Activated T-helper 2 cell treated with anti-CD3 and anti-CD28 coated beads, Interferon-gamma antibody, Interleukin-2, Interleukin-4, amounts not matched to agents 10 μg/mL and 5 μg/mL and 100 μg/mL, durations not matched to agents 14 hours and 24 hours and 36 hours (primary cell): ENCODE measurements around the gene TSPAN11. TPM values are rescaled to one million over a fixed set of nuclear protein-coding genes. Genes with fewer than 3 reads are reported as not detected.
"Not testable (repeated sequence)": the region's sequence is repeated elsewhere in the genome, so short reads cannot be mapped to it uniquely, and the experiment has no call there.

Source experiments
- DNase-seq: peaks from one replicate; pipeline ENCODE4 v3.0.0; 2021; ENCODE audit warnings: low spot score
- H3K27ac Mint-ChIP-seq: one replicate; pipeline ENCODE4 v1.8.0; 2021; ENCODE audit warnings: mixed read lengths
- H3K27me3 Mint-ChIP-seq: one replicate; pipeline ENCODE4 v1.8.0; 2021; ENCODE audit warnings: low read depth, mixed read lengths
- H3K36me3 Mint-ChIP-seq: one replicate; pipeline ENCODE4 v1.8.0; 2021; ENCODE audit warnings: low read depth, mixed read lengths
- H3K4me1 Mint-ChIP-seq: one replicate; pipeline ENCODE4 v1.8.0; 2021; ENCODE audit warnings: low read depth, mixed read lengths
- H3K4me3 Mint-ChIP-seq: one replicate; pipeline ENCODE4 v1.8.0; 2021; ENCODE audit warnings: low read depth, mild to moderate bottlenecking, moderate library complexity, mixed read lengths
- H3K9me3 Mint-ChIP-seq: one replicate; pipeline ENCODE4 v1.8.0; 2021; ENCODE audit warnings: mixed read lengths
- intact Hi-C: fragments of 100-400 bp; cut with micrococcal nuclease; formaldehyde crosslinking; loops from one replicate; pipeline ENCODE4 v1.15.1; 2023
- total RNA-seq: library from RNA; stranded (reverse); gene quantifications from 2 replicates; pipeline ENCODE4 v1.2.3, GENCODE V29; 2022

TSPAN11 gene
- total RNA-seq, 1 donor from 2014 or later: not detected

DNA sequence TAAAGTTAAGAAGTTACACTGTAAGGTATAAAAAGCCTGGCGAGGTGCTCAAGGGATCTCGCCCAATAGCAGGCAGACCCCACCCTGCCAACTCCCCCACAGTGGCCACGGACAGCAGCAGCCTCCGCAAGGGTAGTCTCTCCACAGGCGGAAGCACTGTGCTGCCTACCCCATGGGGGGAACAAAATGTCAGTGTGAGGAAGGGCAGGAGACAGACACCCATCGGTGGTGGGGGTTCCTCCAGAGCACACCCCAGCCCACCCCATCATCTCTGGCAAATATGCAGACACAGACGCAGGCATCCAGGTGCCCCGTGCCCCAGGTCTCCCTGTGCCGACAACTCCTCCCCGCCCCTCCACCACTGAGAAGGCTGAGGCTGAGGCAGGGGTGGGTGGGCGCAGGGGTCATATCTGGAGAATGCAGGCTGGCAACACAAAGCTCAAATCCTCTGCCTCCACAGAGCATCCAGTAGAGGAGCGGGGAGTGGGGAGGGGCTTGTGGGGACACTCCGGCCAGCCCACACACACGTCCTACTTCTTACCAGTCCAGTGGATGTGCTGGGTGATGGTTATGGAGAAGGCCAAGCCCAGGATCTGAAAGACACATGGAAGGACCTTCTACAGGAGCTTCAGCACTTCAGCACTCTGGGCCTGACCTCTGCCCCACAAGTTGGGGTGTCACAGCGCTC, 78.9 kb downstream of the TSPAN11 start:
- H3K27me3 Mint-ChIP-seq: no peaks in the 10 kb centered on the region

DNA sequence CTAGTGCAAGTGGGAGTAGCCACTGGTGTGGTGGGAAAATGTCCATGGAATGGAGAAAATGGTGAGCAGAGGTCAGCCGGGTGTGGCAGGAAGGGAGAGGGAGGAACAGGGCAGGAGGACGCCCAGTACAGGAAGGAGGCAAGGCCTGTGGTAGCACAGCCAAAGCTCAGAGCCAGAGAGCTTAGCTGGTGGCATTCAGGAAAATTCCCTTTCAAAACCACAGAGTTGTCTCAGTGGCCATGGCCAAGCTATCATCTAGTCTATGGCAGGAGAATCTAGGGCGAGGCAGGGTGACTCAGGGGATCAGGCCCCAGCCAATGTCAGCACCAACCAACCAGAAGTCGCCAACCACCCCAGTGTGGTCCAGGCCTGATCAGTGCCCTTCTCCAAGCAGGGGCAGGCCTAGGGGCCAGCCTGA, 79.4 kb downstream of the TSPAN11 start:
- Mint-ChIP-seq H3K27me3 (no peaks in the 10 kb centered on the region), H3K4me1 (no peaks in the 10 kb centered on the region), H3K9me3 (no peaks in the 10 kb centered on the region), H3K27ac (no peak overlapping the region), H3K4me3 (no peak overlapping the region), H3K36me3 (no peaks in the 10 kb centered on the region)
- intact Hi-C loops: no loop called here
- no peak for DNase-seq

More for the DNA sequence above, 78.9 kb downstream of the TSPAN11 start:
- Mint-ChIP-seq H3K27ac (no peak overlapping the region), H3K36me3 (no peaks in the 10 kb centered on the region), H3K9me3 (no peaks in the 10 kb centered on the region), H3K4me1 (no peaks in the 10 kb centered on the region), H3K4me3 (no peak overlapping the region)
- intact Hi-C loops: no loop called here
- no peak for DNase-seq

DNA sequence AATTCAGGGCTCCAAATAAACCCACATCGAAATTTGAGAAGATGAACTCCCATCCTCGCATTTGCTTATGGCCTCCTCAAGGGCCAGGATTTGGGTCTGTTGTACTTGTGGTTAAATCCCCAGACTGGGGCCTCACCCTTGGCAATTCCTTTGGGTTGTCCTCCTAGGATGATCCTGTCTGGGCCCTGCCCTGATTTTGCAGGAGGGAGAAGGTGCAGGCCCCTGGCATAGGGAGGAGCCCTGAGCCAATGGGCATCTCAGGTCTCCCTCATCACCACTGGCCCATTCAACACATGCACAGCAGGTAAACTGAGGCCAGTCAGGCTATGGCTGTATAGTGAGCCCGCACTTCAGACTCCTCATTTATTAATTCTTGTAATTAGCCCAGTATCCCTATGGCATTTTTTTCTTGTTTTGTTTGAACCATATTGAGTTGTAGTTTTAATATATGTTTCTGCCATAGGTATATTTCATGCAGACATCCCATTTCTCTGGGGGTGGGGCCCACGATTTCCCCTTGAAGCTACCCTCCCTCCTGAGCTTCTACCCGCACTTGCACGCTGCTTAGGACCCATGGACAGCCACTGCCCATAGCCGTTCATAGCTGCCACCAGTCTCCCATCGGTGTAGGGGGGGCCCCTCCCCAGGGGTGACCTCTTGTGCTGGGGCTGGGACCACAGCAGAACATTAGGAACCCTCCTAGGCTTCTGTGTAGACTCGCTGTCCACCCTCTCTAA, 80.0 kb downstream of the TSPAN11 start:
- DNase-seq: no peak
- no peak overlapping the region for H3K27ac Mint-ChIP-seq
- no peaks in the 10 kb centered on the region for H3K4me1 Mint-ChIP-seq
- intact Hi-C loops: no loop called here
- no peaks in the 10 kb centered on the region for H3K9me3 Mint-ChIP-seq
- H3K4me3 Mint-ChIP-seq: no peak overlapping the region
- no peaks in the 10 kb centered on the region for H3K36me3 Mint-ChIP-seq
- no peaks in the 10 kb centered on the region for H3K27me3 Mint-ChIP-seq

DNA sequence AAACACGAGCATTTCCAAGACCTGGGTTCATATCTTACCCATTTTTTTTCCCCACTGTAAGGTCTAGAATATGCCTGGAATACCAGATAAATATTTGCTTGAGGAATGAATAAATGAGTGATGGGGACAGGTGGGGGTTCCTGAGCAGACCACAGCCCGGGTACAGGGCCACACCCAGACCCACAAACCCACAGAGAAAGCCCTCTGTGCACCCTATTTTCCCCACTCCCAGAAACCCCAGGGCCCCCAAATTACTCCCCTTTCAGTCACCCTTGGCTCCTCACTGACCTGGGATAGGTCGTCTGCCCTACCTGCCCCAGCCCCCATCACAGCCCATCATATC, 80.6 kb downstream of the TSPAN11 start:
- no peak overlapping the region for H3K27ac Mint-ChIP-seq
- H3K36me3 Mint-ChIP-seq: no peaks in the 10 kb centered on the region
- H3K4me1 Mint-ChIP-seq: no peaks in the 10 kb centered on the region
- DNase-seq: no peak
- intact Hi-C loops: no loop called here
- no peaks in the 10 kb centered on the region for H3K9me3 Mint-ChIP-seq
- peaks cover under 1% of the 10 kb centered on the region for H3K27me3 Mint-ChIP-seq
- H3K4me3 Mint-ChIP-seq: no peak overlapping the region

DNA sequence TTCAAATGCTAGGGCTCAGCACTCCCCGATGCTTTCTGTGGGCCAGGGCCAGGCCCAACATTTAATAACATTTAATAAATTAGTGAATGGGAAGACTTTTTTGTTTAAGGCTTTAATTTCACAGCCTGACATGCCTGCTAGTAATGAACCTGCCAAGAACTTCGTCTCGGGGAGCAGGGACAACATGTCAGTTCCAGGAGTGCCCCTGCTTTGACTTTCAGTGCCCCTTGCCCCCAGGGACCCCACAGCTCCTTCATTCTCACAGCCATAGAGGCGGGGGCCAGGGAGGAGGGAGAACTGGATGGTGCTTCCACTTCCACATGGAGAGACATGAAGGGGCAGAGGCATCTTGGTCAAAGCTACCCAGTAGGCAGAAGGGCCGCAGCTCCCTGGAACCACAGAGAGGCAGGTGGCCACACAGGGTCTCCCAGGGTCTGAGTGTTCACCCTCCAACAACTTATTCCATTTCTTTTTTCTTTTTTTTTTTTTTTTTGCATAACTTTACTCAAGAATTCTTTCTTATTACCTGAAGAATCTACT, 81.2 kb downstream of the TSPAN11 start:
- Mint-ChIP-seq H3K36me3 (no peaks in the 10 kb centered on the region), H3K9me3 (no peaks in the 10 kb centered on the region), H3K27me3 (peaks cover 6% of the 10 kb centered on the region), H3K27ac (no peak overlapping the region), H3K4me3 (no peak overlapping the region), H3K4me1 (no peaks in the 10 kb centered on the region)
- intact Hi-C loops: no loop called here
- no peak for DNase-seq

DNA sequence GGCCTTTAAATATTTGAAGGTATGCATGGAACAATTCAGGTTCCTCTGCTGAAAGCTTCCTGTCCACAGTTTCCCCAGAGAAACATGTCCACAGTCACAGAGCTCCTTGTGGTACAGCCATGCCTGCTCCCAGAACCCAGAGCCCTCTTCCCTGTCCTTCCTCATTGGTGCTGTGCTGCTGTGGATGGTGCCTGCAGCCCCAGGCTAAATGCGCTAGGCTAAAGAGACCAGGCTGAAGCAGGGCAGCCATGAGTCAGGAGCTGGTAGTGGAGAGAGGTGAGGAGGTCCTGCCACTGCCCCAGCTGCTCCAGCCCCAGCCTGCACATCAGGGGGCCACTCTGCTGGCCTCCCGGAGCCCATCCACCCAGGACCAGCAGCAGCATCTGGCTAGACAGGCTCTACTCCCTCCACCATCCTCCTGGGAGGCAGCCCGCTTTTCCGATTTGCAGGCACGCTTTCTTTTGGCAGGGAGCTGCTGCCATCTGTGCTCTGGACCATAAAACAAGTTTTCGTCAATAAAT, 81.8 kb downstream of the TSPAN11 start:
- Mint-ChIP-seq H3K36me3 (no peaks in the 10 kb centered on the region), H3K4me1 (no peaks in the 10 kb centered on the region), H3K27ac (no peak overlapping the region), H3K27me3 (peaks cover 6% of the 10 kb centered on the region), H3K9me3 (no peaks in the 10 kb centered on the region), H3K4me3 (no peak overlapping the region)
- no peak for DNase-seq
- intact Hi-C loops: no loop called here

DNA sequence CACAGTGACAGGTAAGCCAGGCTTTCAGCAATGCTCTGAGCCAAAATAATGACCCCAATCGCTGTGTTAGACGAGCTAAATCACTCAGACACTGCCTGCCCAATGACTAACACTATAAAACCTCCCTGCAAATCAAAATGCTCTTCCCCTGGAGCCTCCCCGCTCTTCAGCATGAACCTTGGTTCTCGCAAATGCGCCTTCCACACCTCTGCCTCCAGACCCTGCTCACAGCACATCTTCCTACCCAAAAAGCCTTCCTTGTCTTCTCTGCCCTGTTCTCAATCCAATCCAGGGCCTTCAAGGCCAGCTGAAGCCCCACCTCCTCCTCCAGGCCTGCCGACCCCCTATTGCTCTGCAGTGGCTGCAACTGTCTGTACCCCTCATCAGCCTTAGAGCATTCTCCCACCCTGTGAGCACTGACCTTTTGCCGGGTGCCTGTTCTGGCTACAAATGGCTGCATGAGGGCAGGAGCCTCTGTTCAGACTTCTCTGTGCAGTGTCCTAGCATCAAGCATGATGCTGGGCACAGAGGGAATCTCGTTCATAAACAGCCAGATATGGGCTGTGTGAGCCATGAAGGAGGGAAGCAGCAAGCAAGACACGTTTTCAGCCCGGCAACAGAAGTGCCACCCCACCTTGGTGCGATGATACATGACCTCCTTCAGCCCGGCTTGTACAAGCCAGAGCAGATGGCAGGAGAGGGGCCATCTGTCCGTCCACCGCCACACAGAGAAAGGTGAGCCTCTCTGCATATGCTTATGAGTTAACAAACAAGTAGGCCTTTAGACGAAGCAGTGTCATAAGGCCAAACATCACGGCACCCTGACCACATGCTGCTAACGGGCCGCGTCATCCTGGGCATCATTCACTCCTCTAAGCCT, 82.7 kb downstream of the TSPAN11 start:
- Mint-ChIP-seq H3K36me3 (no peaks in the 10 kb centered on the region), H3K27me3 (peaks cover 6% of the 10 kb centered on the region), H3K4me1 (no peaks in the 10 kb centered on the region), H3K9me3 (no peaks in the 10 kb centered on the region), H3K27ac (no peak overlapping the region), H3K4me3 (no peak overlapping the region)
- no peak for DNase-seq
- intact Hi-C loops: no loop called here

DNA sequence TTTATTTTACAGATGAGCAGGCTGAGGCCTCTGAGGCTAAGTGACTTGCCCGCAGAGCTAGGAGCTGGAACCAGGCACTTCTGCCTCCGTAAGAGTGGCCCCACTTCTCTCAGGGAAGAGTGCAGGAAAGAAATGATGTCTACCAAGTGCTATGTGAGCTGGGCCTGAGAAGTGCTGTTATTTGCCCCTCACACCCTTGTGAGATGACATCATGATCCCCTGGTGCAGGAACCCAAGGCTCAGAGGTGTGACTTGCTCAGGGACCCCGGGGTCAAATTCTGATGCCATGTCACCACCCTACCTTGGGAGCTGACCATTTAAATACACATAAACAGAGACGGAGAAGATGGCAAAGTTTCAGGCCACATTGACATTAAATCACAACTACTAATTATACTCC, 83.4 kb downstream of the TSPAN11 start:
- no peak overlapping the region for H3K27ac Mint-ChIP-seq
- intact Hi-C loops: no loop called here
- H3K27me3 Mint-ChIP-seq: peaks cover 6% of the 10 kb centered on the region
- no peaks in the 10 kb centered on the region for H3K36me3 Mint-ChIP-seq
- no peaks in the 10 kb centered on the region for H3K9me3 Mint-ChIP-seq
- no peaks in the 10 kb centered on the region for H3K4me1 Mint-ChIP-seq
- no peak overlapping the region for H3K4me3 Mint-ChIP-seq
- DNase-seq: no peak

DNA sequence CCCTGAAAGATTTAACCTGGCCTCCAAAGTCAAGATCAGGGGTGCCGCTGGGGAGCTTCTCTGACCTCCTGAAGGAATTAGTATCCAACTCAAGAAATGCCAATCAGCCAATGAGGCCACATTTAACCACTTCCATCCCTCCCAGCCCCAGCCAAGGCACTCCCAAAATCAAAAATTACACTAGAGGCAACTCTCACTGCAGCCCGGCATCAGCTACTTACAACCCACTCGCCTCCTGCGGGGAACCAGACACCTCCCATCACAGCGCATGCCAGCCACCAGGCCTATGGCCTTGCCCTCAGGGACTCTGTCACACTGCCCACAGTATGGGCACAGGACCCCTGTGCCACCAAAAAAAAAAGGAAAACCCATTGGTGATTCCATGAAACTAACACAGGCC, 84.8 kb downstream of the TSPAN11 start:
- Mint-ChIP-seq H3K4me3 (no peak overlapping the region), H3K4me1 (no peaks in the 10 kb centered on the region), H3K27me3 (peaks cover 6% of the 10 kb centered on the region), H3K36me3 (no peaks in the 10 kb centered on the region), H3K27ac (no peak overlapping the region), H3K9me3 (no peaks in the 10 kb centered on the region)
- intact Hi-C loops: no loop called here
- no peak for DNase-seq

DNA sequence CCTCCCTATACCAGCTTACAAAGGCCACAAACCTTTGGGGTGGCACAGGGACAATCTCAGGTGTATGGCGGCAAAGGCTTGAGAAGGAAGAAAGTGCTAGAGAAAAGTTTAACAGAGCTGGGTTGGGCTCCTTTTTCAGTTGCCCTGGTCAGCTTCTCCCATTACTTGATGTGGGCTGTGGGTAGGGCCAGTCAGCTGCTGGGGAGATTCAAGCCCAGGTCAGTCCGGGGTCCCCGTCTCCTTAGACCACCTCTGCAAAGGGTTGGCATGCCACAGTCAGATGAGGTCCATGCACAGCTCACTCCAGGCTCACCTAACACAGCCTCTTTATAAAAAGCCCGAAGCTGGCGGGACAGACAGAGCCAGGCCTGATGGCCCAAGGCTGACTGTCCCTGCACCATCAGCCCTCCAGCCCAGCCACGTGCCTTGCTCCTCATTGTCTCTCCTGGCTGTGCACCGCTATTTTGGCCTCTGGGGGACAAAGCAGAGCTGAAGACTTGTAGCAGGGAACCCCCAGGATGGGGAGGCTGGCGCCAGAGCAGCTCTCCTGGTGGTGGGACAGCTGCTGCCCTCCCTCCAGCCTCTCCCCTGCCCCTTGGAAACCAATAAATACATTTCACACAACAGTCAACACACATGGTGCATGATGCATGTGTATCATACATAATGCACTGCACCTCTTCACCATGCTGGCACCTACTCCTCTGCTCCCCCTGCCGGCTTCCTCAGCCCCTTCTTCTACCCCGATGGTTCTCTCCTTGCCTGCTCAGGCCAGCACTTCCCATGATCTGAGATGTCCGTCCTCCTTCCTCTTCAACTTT, 85.4 kb downstream of the TSPAN11 start:
- H3K27ac Mint-ChIP-seq: no peak overlapping the region
- intact Hi-C loops: no loop called here
- no peak for DNase-seq
- no peaks in the 10 kb centered on the region for H3K4me1 Mint-ChIP-seq
- H3K4me3 Mint-ChIP-seq: no peak overlapping the region
- peaks cover 6% of the 10 kb centered on the region for H3K27me3 Mint-ChIP-seq
- no peaks in the 10 kb centered on the region for H3K9me3 Mint-ChIP-seq
- H3K36me3 Mint-ChIP-seq: no peaks in the 10 kb centered on the region

DNA sequence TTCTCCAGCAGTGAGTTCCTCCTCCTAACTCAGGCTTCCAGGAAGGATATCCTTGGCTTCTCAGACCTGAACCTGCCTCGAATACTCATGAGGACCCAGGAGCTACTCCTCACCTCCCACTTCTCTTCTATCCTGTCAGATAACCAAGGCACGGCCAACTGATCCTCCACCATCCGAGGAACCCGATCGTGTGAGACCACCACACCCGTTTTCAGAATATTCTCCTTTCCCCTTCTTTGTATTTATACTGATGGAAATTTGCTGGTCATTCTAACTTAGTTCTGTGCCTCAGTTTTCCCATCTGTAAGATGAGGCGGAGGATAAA, 86.0 kb downstream of the TSPAN11 start:
- H3K36me3 Mint-ChIP-seq, H3K4me3 Mint-ChIP-seq, H3K27ac Mint-ChIP-seq, intact Hi-C loops, H3K27me3 Mint-ChIP-seq, H3K9me3 Mint-ChIP-seq, H3K4me1 Mint-ChIP-seq, DNase-seq: not testable (repeated sequence)

DNA sequence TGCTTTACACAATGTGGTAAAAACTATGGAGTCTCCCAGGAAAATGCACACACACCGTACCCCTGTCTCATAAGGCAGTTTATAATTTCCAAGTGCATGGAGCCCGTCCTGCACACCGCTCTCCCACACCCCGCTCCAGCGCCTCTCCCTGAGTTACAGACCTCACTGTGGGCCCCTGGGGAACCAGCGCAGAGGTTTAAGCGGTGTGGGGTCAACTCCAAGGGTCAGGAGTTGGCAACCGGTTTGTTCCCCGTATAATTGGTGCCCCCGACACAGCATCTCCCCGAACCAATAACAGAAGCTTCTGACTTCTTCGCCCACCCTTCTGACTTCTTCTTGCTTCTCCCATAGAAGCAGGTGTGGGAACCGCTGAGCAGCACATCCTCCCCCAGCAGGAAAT, 88.7 kb downstream of the TSPAN11 start:
- Mint-ChIP-seq H3K4me1 (no peaks in the 10 kb centered on the region), H3K27ac (no peak overlapping the region), H3K36me3 (no peaks in the 10 kb centered on the region), H3K27me3 (peaks cover 6% of the 10 kb centered on the region), H3K4me3 (no peak overlapping the region), H3K9me3 (no peaks in the 10 kb centered on the region)
- no peak for DNase-seq
- intact Hi-C loops: no loop called here
